ENCODE data around the gene KIRREL3. TPM values are rescaled to one million over a fixed set of nuclear protein-coding genes. Genes with fewer than 3 reads are reported as not detected.

KIRREL3 gene
- polyA plus RNA-seq, 1 donor: 0.49 TPM

DNA sequence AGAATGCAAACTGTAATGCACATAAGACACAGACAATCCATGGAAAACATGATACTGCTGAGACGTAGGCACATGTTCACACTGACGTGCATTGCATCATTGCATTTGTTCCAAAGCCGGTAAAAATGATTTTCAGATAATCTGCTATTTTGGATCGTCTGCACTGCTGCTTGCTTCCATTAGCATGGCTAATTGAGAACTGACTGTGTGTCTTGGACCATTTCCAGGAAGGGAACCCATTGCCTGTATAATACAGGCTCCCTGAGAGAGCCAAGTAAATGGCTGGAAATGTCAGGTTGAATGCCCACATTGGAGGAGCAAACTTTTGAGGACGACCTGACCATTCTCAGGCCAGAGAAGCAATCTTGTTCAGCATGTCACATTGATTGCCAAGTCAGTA, 340.2 kb downstream of the KIRREL3 start:
- DNase-seq: peak; percentile 30

DNA sequence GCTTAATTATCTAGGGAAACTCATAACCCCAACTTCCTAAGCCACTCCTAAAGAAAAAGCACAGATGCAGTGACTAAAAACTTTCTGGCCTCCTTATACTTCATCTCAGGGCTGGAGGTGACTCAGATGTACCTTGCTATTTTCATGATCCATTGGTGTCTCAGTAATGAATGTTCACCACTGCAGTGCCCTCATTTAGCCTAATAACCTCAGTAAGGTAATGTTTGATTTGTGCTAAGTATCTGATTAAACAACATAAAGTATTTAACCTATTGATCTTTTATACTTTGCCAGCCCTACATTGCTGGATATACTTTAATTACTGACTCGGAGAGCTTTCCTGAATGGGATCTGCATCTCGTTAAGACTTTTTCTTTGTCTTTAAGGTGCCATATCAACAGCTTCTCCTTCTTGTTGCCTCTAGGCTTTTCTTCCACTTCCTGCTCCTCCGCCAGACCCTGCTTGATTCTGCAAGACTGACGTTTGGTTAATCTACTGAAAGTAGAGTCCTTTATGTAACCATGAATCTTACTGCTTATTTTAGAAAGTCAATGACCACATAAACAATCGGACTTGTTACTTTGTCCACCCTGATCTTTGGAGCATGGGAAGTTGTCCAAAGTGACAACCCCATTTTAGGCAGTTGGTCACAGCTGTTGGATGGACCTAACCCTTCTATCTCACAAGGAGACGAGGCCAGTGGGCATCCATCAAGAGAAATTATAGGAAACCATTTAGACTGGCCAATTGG, 342.1 kb downstream of the KIRREL3 start:
- no peak for DNase-seq

GRCh38 chr11:126655807-126656128, 344.8 kb downstream of the KIRREL3 start:
- no peak for DNase-seq

DNA sequence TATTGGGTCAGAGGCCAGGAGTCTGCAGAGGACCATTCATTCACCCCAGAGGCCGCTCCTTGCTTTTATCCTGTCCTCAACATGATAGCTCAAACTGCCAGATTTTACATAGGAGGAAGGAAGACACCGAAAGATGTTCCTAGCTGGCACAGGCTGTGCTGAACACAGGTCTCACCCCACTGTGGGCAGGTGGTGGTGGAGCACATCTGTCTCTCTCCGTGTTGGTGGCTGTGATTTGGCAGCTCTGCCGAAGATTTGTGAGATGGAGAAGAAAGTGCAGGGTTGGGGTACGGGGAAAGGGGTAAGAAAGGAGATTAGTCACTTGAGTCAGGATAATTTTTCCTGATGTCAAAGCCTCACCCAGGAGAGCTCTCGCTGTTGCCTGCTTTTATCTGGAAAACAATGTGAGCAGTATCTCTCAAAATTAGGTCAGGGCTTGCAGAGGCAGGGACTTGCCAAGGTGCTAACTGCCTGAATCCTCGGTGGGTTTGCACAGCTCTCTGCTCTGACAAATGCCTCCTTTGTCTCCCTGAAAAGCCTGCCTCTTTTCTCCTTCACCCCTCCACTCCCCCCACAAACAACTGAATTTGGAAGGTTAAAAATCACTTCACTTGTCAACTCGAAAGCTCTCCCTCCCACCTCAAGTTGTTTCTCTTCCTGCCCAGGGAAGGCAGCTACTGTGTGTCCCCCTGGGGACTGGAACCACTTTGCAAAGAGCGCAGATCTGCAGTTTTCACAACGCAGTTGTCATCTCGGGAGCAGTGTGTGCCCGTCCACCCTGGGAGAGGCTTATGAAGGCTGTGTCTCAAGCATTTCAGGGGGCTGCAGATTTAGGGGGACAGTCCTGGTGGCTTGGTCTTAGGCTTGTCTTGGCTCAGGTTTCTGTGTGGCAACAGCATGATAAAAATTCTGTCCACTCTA, 345.4 kb downstream of the KIRREL3 start:
- DNase-seq: no peak

DNA sequence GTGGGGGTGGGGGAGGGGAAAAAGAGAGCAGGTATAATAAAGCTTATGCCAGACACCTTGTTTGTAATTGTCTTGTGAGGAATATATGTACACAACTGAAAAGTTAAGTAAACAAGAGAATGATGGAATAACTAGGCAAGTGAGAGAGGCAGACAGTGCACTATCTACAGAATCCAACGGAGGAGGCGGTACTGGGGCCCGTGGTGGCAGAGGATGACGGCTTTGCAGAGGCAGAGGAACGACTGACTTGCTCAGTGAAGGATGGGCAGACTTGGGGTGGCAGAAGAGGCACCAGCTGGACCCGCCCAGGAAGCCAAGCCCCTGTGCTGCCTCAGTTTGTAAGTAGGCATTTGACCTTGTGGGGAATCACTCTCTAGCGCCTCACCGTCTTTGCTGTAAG, 347.5 kb downstream of the KIRREL3 start:
- DNase-seq: no peak

DNA sequence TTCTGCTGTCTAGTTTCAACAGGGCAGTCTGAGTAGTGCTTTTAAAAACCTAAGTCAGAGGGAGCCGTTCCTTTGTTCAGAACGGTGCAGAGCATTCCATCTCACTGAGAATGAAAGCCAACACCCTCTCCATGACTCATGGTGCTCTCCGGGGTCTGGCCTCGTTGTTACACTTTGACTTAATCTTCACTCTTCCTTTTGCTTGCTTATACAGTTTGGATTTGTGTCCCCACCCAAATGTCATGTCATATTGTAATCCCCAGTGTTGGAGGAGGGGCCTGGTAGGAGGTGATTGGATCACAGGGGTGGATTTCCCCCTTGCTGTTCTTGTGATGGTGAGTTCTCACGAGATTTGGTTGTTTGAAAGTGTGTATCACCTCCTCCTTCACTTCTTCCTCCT, 352.8 kb downstream of the KIRREL3 start:
- no peak for DNase-seq

DNA sequence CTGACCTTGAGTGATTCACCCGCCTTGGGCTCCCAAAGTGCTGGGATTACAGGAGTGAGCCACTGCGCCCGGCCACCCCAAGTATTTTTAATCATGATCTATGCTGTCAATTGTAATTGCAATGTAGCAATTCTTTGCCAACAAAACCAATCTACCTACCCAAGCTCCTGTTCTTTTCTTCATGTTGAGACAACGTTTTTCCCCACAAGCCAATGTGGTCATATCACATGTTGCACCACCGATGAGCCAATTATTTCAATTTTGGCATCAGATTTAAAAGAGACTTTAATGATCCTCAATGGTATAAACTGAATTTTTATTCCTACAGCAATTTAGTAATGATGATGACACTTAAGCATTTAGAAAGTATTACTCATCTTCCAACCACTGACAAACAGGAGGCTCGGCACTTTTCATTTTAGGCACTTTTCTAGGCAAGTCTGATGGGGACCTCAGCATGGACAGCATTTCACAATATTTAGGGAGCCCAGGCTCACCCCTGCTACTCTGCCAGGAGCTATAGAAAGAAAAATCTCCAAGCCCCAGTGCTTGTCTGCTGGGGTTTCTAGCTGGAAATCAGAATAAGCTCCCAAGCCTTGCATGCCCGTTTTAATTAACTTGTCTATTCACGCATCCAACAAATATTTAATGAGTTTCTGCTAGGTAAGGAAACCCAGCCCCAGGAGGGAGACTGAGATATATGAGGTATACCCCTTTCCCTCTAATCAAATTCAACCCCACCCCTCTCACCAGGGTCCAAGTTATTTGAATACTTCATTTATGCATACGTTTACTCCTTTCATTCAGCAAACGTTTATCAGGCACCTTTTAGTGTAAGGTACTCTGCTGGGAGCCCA, 353.6 kb downstream of the KIRREL3 start:
- no peak for DNase-seq

- no peak for DNase-seq
Observed at GRCh38 chr11:126645186-126645585, 355.4 kb downstream of the KIRREL3 start.

DNA sequence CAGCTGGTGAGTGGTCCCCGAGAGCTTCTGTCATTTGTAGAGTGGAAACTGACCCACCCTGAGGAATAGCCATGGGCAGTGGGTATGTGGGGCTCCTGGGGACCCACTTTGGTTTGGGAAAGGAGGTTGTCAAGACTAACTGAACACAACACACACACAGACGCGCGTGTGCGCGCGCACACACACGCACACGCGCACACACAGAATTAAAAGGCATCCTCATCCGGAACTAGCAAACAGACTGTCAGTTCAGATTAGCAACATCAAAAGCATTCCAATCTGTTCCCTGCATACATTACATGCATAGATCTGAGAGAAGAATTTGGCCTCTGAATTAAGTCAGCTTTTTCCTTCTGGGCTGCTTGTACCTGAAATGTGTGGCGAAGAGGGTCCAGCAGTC, 360.4 kb downstream of the KIRREL3 start:
- no peak for DNase-seq

DNA sequence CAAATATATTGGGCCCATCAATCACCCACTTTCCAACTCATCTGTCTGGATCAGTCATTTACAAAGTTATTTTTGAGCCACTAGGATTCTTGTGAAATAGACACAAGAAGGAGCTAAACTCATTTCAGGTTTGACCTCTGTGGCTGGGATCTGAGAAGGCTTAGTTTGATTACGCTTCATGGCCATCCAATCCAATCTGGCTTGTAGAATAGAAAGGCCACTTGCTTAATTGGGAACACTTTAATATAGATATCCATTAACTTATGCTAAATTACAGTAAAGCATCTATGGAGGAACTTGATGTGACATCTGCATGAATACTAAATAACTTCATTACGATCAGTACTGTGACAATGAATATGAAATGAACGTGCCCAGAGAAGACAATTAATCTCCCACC, 360.9 kb downstream of the KIRREL3 start:
- DNase-seq: no peak

- no peak for DNase-seq
Observed at GRCh38 chr11:126638648-126639047, 361.9 kb downstream of the KIRREL3 start.

DNA sequence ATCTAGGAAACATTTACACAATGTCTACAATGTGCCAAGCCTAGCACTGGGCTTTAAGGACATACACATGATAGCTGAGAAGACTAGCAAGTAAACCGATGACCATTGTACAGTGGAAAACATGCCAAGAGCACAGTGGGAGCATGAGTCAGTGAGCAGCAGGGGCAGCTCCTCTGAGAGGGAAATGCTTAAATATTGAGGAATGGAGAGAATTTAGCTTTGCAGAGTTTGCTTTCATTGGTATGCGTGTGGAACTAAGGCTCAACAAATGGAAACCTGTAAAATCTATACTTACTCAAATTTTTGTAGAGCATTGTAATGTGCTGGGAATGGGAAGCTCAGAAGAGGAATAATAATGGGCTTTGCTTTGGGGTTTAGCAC, 362.8 kb downstream of the KIRREL3 start:
- no peak for DNase-seq

DNA sequence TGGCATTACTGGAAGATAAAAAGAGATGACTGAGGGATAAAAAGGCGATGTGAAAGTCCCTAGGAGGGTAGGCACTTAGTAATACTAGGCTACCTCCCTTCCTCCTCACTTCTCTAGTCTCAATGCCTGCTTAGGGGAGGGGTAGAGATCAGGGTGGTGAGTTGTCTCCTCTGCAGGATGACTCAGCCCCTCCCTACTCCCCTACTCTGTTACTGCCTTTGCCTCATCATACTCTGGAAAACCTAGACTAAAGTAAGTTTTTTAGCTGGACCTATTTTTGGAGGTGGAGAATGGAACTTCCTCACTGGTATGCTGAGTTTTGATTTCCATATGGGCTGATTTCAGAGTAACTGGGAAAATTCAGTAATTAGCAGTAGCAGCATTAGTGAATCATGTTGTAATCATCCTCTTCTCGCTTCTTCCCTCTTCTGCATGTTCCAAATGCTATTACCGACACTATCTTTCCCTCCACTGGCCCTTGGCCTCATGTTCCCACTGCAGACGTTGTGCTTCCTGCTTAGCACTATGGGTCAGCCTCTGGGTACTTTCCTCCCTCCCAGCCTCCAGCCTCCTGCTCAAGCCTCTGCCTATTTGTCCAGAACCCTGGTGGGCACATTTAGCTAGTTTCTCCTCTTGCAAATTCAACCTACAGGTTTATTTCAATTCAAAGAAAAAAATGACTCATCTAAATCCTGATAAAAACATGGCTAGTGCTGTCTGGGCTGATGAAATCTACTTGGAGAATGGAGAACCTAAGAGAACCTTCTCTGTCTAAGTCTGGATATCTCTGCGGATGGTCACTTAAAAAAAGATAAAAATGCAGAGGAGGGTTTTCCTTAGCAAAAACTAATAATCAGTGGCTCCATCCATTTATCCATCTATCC, 363.4 kb downstream of the KIRREL3 start:
- DNase-seq: no peak

- no peak for DNase-seq
Observed at GRCh38 chr11:126635511-126635910, 365.1 kb downstream of the KIRREL3 start.

DNA sequence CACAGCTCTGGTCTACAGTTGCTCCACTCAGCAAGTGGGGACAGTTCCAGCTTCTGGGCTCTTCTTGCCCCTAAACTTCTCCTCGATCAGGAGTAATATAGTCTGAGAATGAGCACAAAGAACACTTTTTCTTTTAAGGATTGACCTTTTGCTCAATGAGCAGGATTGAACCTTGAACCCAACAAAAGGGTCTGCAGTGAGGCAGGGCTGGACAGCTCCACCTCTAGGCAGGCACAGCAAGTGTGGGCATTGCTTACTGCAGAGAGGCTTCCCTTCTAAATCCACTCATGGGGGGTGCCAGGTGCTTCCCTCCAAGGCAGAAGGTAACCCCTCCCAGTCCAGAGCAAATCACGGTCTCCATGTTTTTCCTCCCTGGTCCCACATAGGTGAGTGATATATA, 365.6 kb downstream of the KIRREL3 start:
- no peak for DNase-seq

GRCh38 chr11:126633330-126633729, 367.2 kb downstream of the KIRREL3 start:
- no peak for DNase-seq

DNA sequence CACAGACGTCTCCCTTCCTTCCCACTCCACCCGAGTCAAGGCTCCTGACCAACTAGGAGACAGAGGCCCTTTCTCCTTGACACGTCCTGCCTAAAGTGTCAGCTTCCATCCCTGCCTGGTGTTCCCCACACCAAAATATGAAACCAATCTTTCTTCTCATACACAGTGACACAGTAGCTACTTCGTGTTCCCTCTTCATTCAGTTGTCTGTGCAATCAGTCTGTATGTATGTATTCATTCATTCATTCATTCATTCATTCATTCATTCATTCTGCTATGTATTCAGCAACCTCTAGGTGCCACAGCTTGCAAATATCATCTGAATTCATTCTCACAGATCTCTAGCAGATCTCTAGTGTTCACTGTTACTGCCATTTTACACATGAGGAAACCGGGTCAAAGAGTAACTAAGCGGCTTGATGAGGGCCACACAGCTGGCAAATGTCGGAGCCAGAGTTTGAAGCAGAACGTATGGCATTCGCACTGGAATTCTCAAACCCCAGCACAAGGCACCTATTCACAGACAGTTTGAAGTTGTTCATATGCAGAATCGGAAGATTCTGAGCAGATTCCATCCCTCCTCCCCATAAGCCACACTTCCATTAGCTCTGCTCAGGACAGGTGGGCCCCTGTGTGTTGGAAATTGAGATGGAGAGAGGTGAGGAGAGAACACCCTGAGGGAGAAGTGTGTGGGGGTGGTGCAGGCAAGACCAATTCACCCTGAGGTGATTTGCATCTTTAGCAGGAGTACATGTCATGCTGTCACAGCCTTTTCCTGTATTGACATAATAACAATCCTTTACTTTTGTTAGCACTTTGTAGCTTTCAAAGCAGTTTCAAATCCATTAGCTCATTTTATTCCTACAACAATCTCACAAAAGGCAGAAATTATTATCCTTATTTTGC, 369.4 kb downstream of the KIRREL3 start:
- no peak for DNase-seq

- no peak for DNase-seq
Observed at GRCh38 chr11:126630488-126630887, 370.1 kb downstream of the KIRREL3 start.

GRCh38 chr11:126628790-126629621, 371.6 kb downstream of the KIRREL3 start:
- DNase-seq: peak; percentile 50

DNA sequence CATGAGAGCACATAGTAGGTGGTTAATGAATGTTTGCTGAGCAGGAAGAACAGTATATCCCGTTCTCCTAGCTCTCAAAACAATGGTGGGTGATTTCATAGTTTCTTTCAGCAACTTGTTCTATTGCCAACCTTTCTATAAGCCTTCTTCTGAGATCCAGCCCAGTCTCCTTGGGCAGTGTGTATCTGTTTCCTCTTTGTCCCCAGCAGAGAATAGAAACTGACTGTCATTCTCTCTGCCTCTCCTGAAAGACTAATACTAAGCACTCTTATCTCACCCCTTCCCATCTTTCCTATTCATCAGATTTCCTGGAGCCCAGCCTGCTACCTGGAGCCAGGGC, 372.1 kb downstream of the KIRREL3 start:
- DNase-seq: no peak

Measured in hindlimb muscle (tissue), 1 donor.